A549 (cell line): ENCODE results near the gene PPAN. TPM values are rescaled to one million over a fixed set of nuclear protein-coding genes. Genes with fewer than 3 reads are reported as not detected.

Experiments used
- ATAC-seq, 2 experiments: fragments of 200-7000 bp in 1 of 2; fragments of >200 bp in 1 of 2; cut with Nextera tagmentation in 1 of 2; cut with Tn5 transposase in 1 of 2; 3 replicates each; pipeline versions ENCODE4 v1.8.0 to v1.9.1; 2018 to 2020; ENCODE audit warnings: mild to moderate bottlenecking in 1 of 2, moderate library complexity in 1 of 2
- CTCF ChIA-PET: fragments of 300-600 bp; sonication (Branson Sonifier 250); formaldehyde crosslinking; extraction: SDS; loops from one replicate; lab custom pipeline; 2021; ENCODE audit warnings: antibody characterized with exemption, inconsistent platforms; lab: Yijun Ruan, JAX
- POLR2A ChIA-PET: fragments of 350-600 bp; formaldehyde crosslinking; extraction: SDS; loops from one replicate; lab custom pipeline; 2021; ENCODE audit warnings: antibody characterized with exemption, inconsistent platforms; lab: Yijun Ruan, JAX
- DNase-seq, 2 experiments: peaks; one replicate each; pipeline versions ENCODE4 v3.0.0 to v3.0.0-alpha.2; 2011 to 2016; ENCODE audit warnings: low read depth in 1 of 2, low spot score in 1 of 2
- FAIRE-seq: peaks from 2 replicates; lab custom pipeline; 2011; peaks lifted over from hg19 to GRCh38; lab: Jason Lieb, UNC
- H3K27ac ChIP-seq, 2 experiments: fragments of >200 bp; sonication (Bioruptor Twin); formaldehyde crosslinking; 3 replicates each; pipeline ENCODE4 v1.5.1; 2016 to 2017
- H3K4me1 ChIP-seq: fragments of >200 bp; sonication (Bioruptor Twin); formaldehyde crosslinking; 3 replicates; pipeline ENCODE4 v1.6.1; 2016
- H3K4me2 ChIP-seq: fragments of >200 bp; sonication (Bioruptor Twin); formaldehyde crosslinking; 3 replicates; pipeline ENCODE4 v1.6.1; 2016
- H3K4me3 ChIP-seq: fragments of >200 bp; sonication (Bioruptor Twin); formaldehyde crosslinking; 3 replicates; pipeline ENCODE4 v1.5.1; 2016
- H3K9me3 ChIP-seq: fragments of >200 bp; sonication (Bioruptor Twin); formaldehyde crosslinking; 3 replicates; pipeline ENCODE4 v1.6.1; 2016
- CEBPB ChIP-seq, 2 experiments: fragments of >200 bp in 1 of 2; sonication (Bioruptor Twin) in 1 of 2; formaldehyde crosslinking in 1 of 2; IDR thresholded peaks; 2 replicates each; pipeline ENCODE4 v1.6.1; 2012 to 2016
- EHF ChIP-seq: fragments of 250-450 bp; sonication (Bioruptor Pico); IDR thresholded peaks from 2 replicates; pipeline ENCODE4 v1.5.0; 2020; ENCODE audit warnings: mild to moderate bottlenecking
- FOSL2 ChIP-seq, 2 experiments: fragments of 450-650 bp in 1 of 2; fragments of >200 bp in 1 of 2; sonication (Bioruptor Twin) in 1 of 2; formaldehyde crosslinking; IDR thresholded peaks; 2 replicates each; pipeline versions ENCODE4 v1.5.0 to v1.6.1; 2016 to 2020; ENCODE audit warnings: mild to moderate bottlenecking in 1 of 2, moderate library complexity in 1 of 2
- HDAC2 ChIP-seq: fragments of 200-600 bp; sonication (generic); IDR thresholded peaks from 2 replicates; pipeline ENCODE4 v1.6.1; 2016
- HES2 ChIP-seq: fragments of >200 bp; sonication (Bioruptor Twin); formaldehyde crosslinking; IDR thresholded peaks from 2 replicates; pipeline ENCODE4 v1.6.1; 2016
- JUNB ChIP-seq: fragments of >200 bp; sonication (Bioruptor Twin); formaldehyde crosslinking; IDR thresholded peaks from 2 replicates; pipeline ENCODE4 v1.6.1; 2016
- KDM5A ChIP-seq: fragments of 200-600 bp; sonication (generic); IDR thresholded peaks from 2 replicates; pipeline ENCODE4 v1.6.1; 2016; ENCODE audit warnings: antibody characterized with exemption, mild to moderate bottlenecking
- MAFK ChIP-seq: fragments of 450-650 bp; IDR thresholded peaks from 2 replicates; pipeline ENCODE4 v1.6.1; 2014; ENCODE audit not compliant: partially characterized antibody
- MYC ChIP-seq: IDR thresholded peaks from 2 replicates; pipeline ENCODE4 v1.6.1; 2012; ENCODE audit warnings: mild to moderate bottlenecking, inconsistent platforms, low read length, improper control_type of control experiment, borderline replicate concordance
- NFE2L2 ChIP-seq: fragments of 150-350 bp; conservative IDR thresholded peaks from 2 replicates; pipeline ENCODE4 v1.6.1; 2014; ENCODE audit warnings: low read length
- PBX3 ChIP-seq: IDR thresholded peaks from 2 replicates; pipeline ENCODE4 v1.6.1; 2012
- PHF8 ChIP-seq: fragments of 200-600 bp; sonication (generic); IDR thresholded peaks from 2 replicates; pipeline ENCODE4 v1.6.1; 2016; ENCODE audit warnings: low read depth, mild to moderate bottlenecking, antibody characterized with exemption, moderate library complexity, borderline replicate concordance
- POLR2A ChIP-seq: IDR thresholded peaks from 2 replicates; pipeline ENCODE4 v1.6.1; 2012; ENCODE audit warnings: mild to moderate bottlenecking, low read length
- RAD21 ChIP-seq, 2 experiments: fragments of >200 bp in 1 of 2; sonication (Bioruptor Twin) in 1 of 2; formaldehyde crosslinking in 1 of 2; IDR thresholded peaks in 1 of 2; conservative IDR thresholded peaks in 1 of 2; 2 replicates in 1 of 2; 3 replicates in 1 of 2; pipeline ENCODE4 v1.6.1; 2012 to 2018; ENCODE audit warnings: inconsistent platforms in 1 of 2
- RCOR1 ChIP-seq: fragments of 150-350 bp; IDR thresholded peaks from 2 replicates; pipeline ENCODE4 v1.6.1; 2014; ENCODE audit warnings: antibody characterized with exemption, low read length, low read depth
- REST ChIP-seq: fragments of 200-600 bp; sonication (generic); IDR thresholded peaks from 2 replicates; pipeline ENCODE4 v1.6.1; 2016; ENCODE audit warnings: antibody characterized with exemption, mild to moderate bottlenecking, moderate library complexity
- SREBF2 ChIP-seq: fragments of 450-650 bp; IDR thresholded peaks from 2 replicates; pipeline ENCODE4 v1.6.1; 2014; ENCODE audit warnings: mild to moderate bottlenecking, moderate library complexity
- WGBS: methylation state at CpG from one replicate; pipeline ENCODE4 v1.1.6; 2017; ENCODE audit errors: missing lambda C conversion rate; 5-methylcytosine and 5-hydroxymethylcytosine counted together
- polyA plus RNA-seq, 4 experiments: library from polyadenylated mRNA; depleted of rRNA in 3 of 4; stranded (reverse); fragments of >200 nt; fragmentation: RNase III in 1 of 4; extraction: RNeasy Plus Mini Kit Qiagen cat#74134 plus additional on column Dnase treatment in 1 of 4; gene quantifications; 2 replicates in 3 of 4; 3 replicates in 1 of 4; pipeline ENCODE4 v1.2.3, GENCODE V29; 2011 to 2017
- small RNA-seq, 6 experiments: library from RNA; depleted of rRNA; stranded (forward); fragments of <200 nt; gene quantifications; one replicate each; pipeline ENCODE3, GENCODE V24; 2012
- TF ChIP-seq, protein P1 (sequence below): fragments of >200 bp; sonication (Bioruptor Twin); formaldehyde crosslinking; IDR thresholded peaks from 3 replicates; pipeline ENCODE4 v1.5.1; 2016
- TF ChIP-seq, protein P2 (sequence below): fragments of 150-350 bp; IDR thresholded peaks from 2 replicates; pipeline ENCODE4 v1.6.1; 2014; ENCODE audit warnings: low read depth, mild to moderate bottlenecking, low read length

The PPAN gene
- polyA plus RNA-seq, 2 of the 4 experiments (the other 2 are of a cell fraction) = 26.6 to 65.0 TPM

DNA sequence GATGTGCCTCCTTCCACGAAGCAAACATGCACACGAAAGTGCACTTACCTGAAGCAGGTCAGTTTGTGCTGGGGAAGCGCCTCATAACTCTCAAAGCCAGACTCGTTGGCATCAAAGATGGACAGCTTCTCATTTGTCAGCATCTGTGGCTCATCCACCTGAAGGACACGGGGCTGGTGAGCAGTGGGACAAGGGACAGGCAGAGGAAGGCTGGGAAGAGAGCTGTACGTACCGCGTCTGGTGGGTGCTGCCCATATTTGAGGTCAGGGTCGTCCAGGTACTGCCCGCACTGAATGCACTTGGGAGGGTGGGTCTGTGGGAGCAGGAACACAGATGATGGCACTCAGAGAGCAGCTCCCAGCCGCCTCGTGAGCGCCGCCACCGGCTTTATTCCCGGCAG, 53.4 kb downstream of the PPAN start:
- CTCF ChIA-PET = interaction anchor here (1.2 kb wide), 1 partner anchor 99 kb away, joined by 4 read pairs; no protein-coding TSS in a partner anchor
- POLR2A ChIA-PET = no interaction called here

More for the DNA sequence above, 53.4 kb downstream of the PPAN start:
- Histone ChIP-seq H3K4me1 (no peaks in the 10 kb centered on the region), H3K4me2 (no peak overlapping the region), H3K27ac (no peak overlapping the region), H3K9me3 (no peaks in the 10 kb centered on the region), H3K4me3 (no peak overlapping the region)
- no peak for FAIRE-seq
- TF ChIP-seq KDM5A (no peak), PHF8 (no peak), CEBPB (IDR thresholded peaks at IDR 0.05) (no peak), EHF (CRISPR knock-in tag) (no peak), PBX3 (no peak), SREBF2 (no peak), FOSL2 (IDR thresholded peaks at IDR 0.05) (no peak), FOSL2 (CRISPR knock-in tag; IDR thresholded peaks at IDR 0.05) (no peak), POLR2A (no peak), MYC (no peak), NFE2L2 (no peak), HDAC2 (no peak), RCOR1 (no peak), JUNB (no peak), HES2 (no peak), REST (no peak), MAFK (no peak), RAD21 (conservative IDR thresholded peaks at IDR 0.05 in 1 of 2, IDR thresholded peaks at IDR 0.05 in 1 of 2) (no peak)
- TF ChIP-seq, protein P1, sequence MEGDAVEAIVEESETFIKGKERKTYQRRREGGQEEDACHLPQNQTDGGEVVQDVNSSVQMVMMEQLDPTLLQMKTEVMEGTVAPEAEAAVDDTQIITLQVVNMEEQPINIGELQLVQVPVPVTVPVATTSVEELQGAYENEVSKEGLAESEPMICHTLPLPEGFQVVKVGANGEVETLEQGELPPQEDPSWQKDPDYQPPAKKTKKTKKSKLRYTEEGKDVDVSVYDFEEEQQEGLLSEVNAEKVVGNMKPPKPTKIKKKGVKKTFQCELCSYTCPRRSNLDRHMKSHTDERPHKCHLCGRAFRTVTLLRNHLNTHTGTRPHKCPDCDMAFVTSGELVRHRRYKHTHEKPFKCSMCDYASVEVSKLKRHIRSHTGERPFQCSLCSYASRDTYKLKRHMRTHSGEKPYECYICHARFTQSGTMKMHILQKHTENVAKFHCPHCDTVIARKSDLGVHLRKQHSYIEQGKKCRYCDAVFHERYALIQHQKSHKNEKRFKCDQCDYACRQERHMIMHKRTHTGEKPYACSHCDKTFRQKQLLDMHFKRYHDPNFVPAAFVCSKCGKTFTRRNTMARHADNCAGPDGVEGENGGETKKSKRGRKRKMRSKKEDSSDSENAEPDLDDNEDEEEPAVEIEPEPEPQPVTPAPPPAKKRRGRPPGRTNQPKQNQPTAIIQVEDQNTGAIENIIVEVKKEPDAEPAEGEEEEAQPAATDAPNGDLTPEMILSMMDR = no peak
- TF ChIP-seq, protein P2, sequence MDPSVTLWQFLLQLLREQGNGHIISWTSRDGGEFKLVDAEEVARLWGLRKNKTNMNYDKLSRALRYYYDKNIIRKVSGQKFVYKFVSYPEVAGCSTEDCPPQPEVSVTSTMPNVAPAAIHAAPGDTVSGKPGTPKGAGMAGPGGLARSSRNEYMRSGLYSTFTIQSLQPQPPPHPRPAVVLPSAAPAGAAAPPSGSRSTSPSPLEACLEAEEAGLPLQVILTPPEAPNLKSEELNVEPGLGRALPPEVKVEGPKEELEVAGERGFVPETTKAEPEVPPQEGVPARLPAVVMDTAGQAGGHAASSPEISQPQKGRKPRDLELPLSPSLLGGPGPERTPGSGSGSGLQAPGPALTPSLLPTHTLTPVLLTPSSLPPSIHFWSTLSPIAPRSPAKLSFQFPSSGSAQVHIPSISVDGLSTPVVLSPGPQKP = no peak
- WGBS = 93% methylated on average over 15 of the region's 16 CpGs
- DNase-seq = no peak
- ATAC-seq = no peak

Small RNAs within 50 kb of the gene (small RNA-seq; reads per million reads assigned to genes)
- gene SNORD105 (2.1 to 54.3 (median 25.8) reads per million in 6 experiments), gene SNORD105B (2.8 to 1,544 (median 87.0) reads per million in 6 experiments)

Other genes with a start within 250 kb of the PPAN start
- 6.5 and 6.6 TPM in 2 replicates for gene OLFM2, start 169.8 kb upstream of the PPAN start, polyA plus RNA-seq (2011; rRNA removed)
- 6.6 to 8.0 TPM (median 7.7 TPM) in 3 replicates for gene OLFM2, start 169.8 kb upstream of the PPAN start, polyA plus RNA-seq (2017; fragmentation: RNase III; extraction: RNeasy Plus Mini Kit Qiagen cat#74134 plus additional on column Dnase treatment)
- gene COL5A3, start 95.9 kb upstream of the PPAN start, polyA plus RNA-seq (2011; rRNA removed) = 0.11 and 0.12 TPM in 2 replicates
- 0.24 to 0.47 TPM (median 0.36 TPM) in 3 replicates for gene COL5A3, start 95.9 kb upstream of the PPAN start, polyA plus RNA-seq (2017; fragmentation: RNase III; extraction: RNeasy Plus Mini Kit Qiagen cat#74134 plus additional on column Dnase treatment)
- gene RDH8, start 92.9 kb upstream of the PPAN start, polyA plus RNA-seq (2011; rRNA removed) = not detected in 2 replicates
- 0.05 TPM in 1 of 3 replicates, not detected in the others for gene RDH8, start 92.9 kb upstream of the PPAN start, polyA plus RNA-seq (2017; fragmentation: RNase III; extraction: RNeasy Plus Mini Kit Qiagen cat#74134 plus additional on column Dnase treatment)
- 9.1 and 10.1 TPM in 2 replicates for gene SHFL, start 20.0 kb upstream of the PPAN start, polyA plus RNA-seq (2011; rRNA removed)
- 10.5 to 16.4 TPM (median 12.5 TPM) in 3 replicates for gene SHFL, start 20.0 kb upstream of the PPAN start, polyA plus RNA-seq (2017; fragmentation: RNase III; extraction: RNeasy Plus Mini Kit Qiagen cat#74134 plus additional on column Dnase treatment)
- gene ANGPTL6, start 3.7 kb upstream of the PPAN start, polyA plus RNA-seq (2011; rRNA removed) = 0.04 and 0.19 TPM in 2 replicates
- gene ANGPTL6, start 3.7 kb upstream of the PPAN start, polyA plus RNA-seq (2017; fragmentation: RNase III; extraction: RNeasy Plus Mini Kit Qiagen cat#74134 plus additional on column Dnase treatment) = 0.12 to 0.31 TPM (median 0.18 TPM) in 3 replicates
- 1.9 and 2.3 TPM in 2 replicates for gene P2RY11, start 5.3 kb downstream of the PPAN start, polyA plus RNA-seq (2011; rRNA removed)
- 5.8 to 9.0 TPM (median 6.4 TPM) in 3 replicates for gene P2RY11, start 5.3 kb downstream of the PPAN start, polyA plus RNA-seq (2017; fragmentation: RNase III; extraction: RNeasy Plus Mini Kit Qiagen cat#74134 plus additional on column Dnase treatment)
- 60.9 and 81.6 TPM in 2 replicates for gene EIF3G, start 13.5 kb downstream of the PPAN start, polyA plus RNA-seq (2011; rRNA removed)
- gene EIF3G, start 13.5 kb downstream of the PPAN start, polyA plus RNA-seq (2017; fragmentation: RNase III; extraction: RNeasy Plus Mini Kit Qiagen cat#74134 plus additional on column Dnase treatment) = 147 to 160 TPM (median 151 TPM) in 3 replicates
- 85.2 and 86.2 TPM in 2 replicates for gene DNMT1, start 88.6 kb downstream of the PPAN start, polyA plus RNA-seq (2011; rRNA removed)
- gene DNMT1, start 88.6 kb downstream of the PPAN start, polyA plus RNA-seq (2017; fragmentation: RNase III; extraction: RNeasy Plus Mini Kit Qiagen cat#74134 plus additional on column Dnase treatment) = 85.2 to 90.5 TPM (median 86.3 TPM) in 3 replicates
- 0.72 and 0.85 TPM in 2 replicates for gene S1PR2, start 125.0 kb downstream of the PPAN start, polyA plus RNA-seq (2011; rRNA removed)
- 0.87 to 0.96 TPM (median 0.93 TPM) in 3 replicates for gene S1PR2, start 125.0 kb downstream of the PPAN start, polyA plus RNA-seq (2017; fragmentation: RNase III; extraction: RNeasy Plus Mini Kit Qiagen cat#74134 plus additional on column Dnase treatment)
- 25.9 and 26.4 TPM in 2 replicates for gene MRPL4, start 145.9 kb downstream of the PPAN start, polyA plus RNA-seq (2011; rRNA removed)
- gene MRPL4, start 145.9 kb downstream of the PPAN start, polyA plus RNA-seq (2017; fragmentation: RNase III; extraction: RNeasy Plus Mini Kit Qiagen cat#74134 plus additional on column Dnase treatment) = 51.4 to 52.2 TPM (median 51.8 TPM) in 3 replicates
- 1.4 and 3.5 TPM in 2 replicates for gene ICAM1, start 164.8 kb downstream of the PPAN start, polyA plus RNA-seq (2011; rRNA removed)
- gene ICAM1, start 164.8 kb downstream of the PPAN start, polyA plus RNA-seq (2017; fragmentation: RNase III; extraction: RNeasy Plus Mini Kit Qiagen cat#74134 plus additional on column Dnase treatment) = 1.2 to 2.6 TPM (median 1.5 TPM) in 3 replicates
- gene ICAM4, start 180.6 kb downstream of the PPAN start, polyA plus RNA-seq (2011; rRNA removed) = not detected in 2 replicates
- gene ICAM4, start 180.6 kb downstream of the PPAN start, polyA plus RNA-seq (2017; fragmentation: RNase III; extraction: RNeasy Plus Mini Kit Qiagen cat#74134 plus additional on column Dnase treatment) = not detected in 3 replicates
- 0.35 and 0.58 TPM in 2 replicates for gene ICAM5, start 183.6 kb downstream of the PPAN start, polyA plus RNA-seq (2011; rRNA removed)
- 0.77 to 1.5 TPM (median 0.81 TPM) in 3 replicates for gene ICAM5, start 183.6 kb downstream of the PPAN start, polyA plus RNA-seq (2017; fragmentation: RNase III; extraction: RNeasy Plus Mini Kit Qiagen cat#74134 plus additional on column Dnase treatment)
- gene ZGLP1, start 203.5 kb downstream of the PPAN start, polyA plus RNA-seq (2011; rRNA removed) = 0.84 and 1.2 TPM in 2 replicates
- gene ZGLP1, start 203.5 kb downstream of the PPAN start, polyA plus RNA-seq (2017; fragmentation: RNase III; extraction: RNeasy Plus Mini Kit Qiagen cat#74134 plus additional on column Dnase treatment) = 1.7 to 2.1 TPM (median 1.9 TPM) in 3 replicates
- gene FDX2, start 209.7 kb downstream of the PPAN start, polyA plus RNA-seq (2011; rRNA removed) = 9.9 and 13.1 TPM in 2 replicates
- 22.2 to 25.8 TPM (median 23.5 TPM) in 3 replicates for gene FDX2, start 209.7 kb downstream of the PPAN start, polyA plus RNA-seq (2017; fragmentation: RNase III; extraction: RNeasy Plus Mini Kit Qiagen cat#74134 plus additional on column Dnase treatment)
- gene RAVER1, start 227.2 kb downstream of the PPAN start, polyA plus RNA-seq (2011; rRNA removed) = 1.8 and 3.0 TPM in 2 replicates
- 20.4 to 22.1 TPM (median 21.4 TPM) in 3 replicates for gene RAVER1, start 227.2 kb downstream of the PPAN start, polyA plus RNA-seq (2017; fragmentation: RNase III; extraction: RNeasy Plus Mini Kit Qiagen cat#74134 plus additional on column Dnase treatment)
- 4.7 and 5.3 TPM in 2 replicates for gene ICAM3, start 233.3 kb downstream of the PPAN start, polyA plus RNA-seq (2011; rRNA removed)
- gene ICAM3, start 233.3 kb downstream of the PPAN start, polyA plus RNA-seq (2017; fragmentation: RNase III; extraction: RNeasy Plus Mini Kit Qiagen cat#74134 plus additional on column Dnase treatment) = 6.2 to 7.3 TPM (median 6.6 TPM) in 3 replicates